Measurements from ENCODE around the gene SLC43A2.
"Not testable (repeated sequence)": the region's sequence is repeated elsewhere in the genome, so short reads cannot be mapped to it uniquely, and the experiment has no call there.

Gene SLC43A2

GRCh38 chr17:1627982-1628855, at the start of gene SLC43A2:
TSS of gene SLC43A2 (minus strand) at chr17:1628834. CDS start at chr17:1627874, 960 bp downstream.
- peak; percentile 78 for DNase-seq

GRCh38 chr17:1676401-1676800, 47.8 kb upstream of the SLC43A2 start:
- DNase-seq, result no peak

- peak; percentile 26 for DNase-seq
Measured at GRCh38 chr17:1673041-1673785, 44.6 kb upstream of the SLC43A2 start.

GRCh38 chr17:1663934-1664333, 35.3 kb upstream of the SLC43A2 start:
- not testable (repeated sequence) for DNase-seq

- DNase-seq, result no peak
Measured at GRCh38 chr17:1661045-1661444, 32.4 kb upstream of the SLC43A2 start.

- no peak for DNase-seq
Measured at GRCh38 chr17:1658100-1658499, 29.5 kb upstream of the SLC43A2 start.

GRCh38 chr17:1653735-1654134, 25.1 kb upstream of the SLC43A2 start:
- no peak for DNase-seq

GRCh38 chr17:1652794-1653193, 24.2 kb upstream of the SLC43A2 start:
- DNase-seq, result not testable (repeated sequence)

GRCh38 chr17:1651559-1651844, 22.9 kb upstream of the SLC43A2 start:
- DNase-seq, result no peak

- DNase-seq, result no peak
Measured at GRCh38 chr17:1650731-1651558, 22.3 kb upstream of the SLC43A2 start.

- DNase-seq, result no peak
Measured at GRCh38 chr17:1649844-1650501, 21.3 kb upstream of the SLC43A2 start, which contains the start of gene RILP. TSS of gene RILP (minus strand) at chr17:1649866. CDS start at chr17:1649804, 62 bp downstream.

GRCh38 chr17:1648963-1649843, 20.6 kb upstream of the SLC43A2 start:
- DNase-seq, result peak; percentile 93

- DNase-seq, result no peak
Measured at GRCh38 chr17:1648173-1648962, 19.7 kb upstream of the SLC43A2 start.

- no peak for DNase-seq
Measured at GRCh38 chr17:1647802-1648171, 19.2 kb upstream of the SLC43A2 start.

- no peak for DNase-seq
Measured at GRCh38 chr17:1646199-1646875, 17.7 kb upstream of the SLC43A2 start.

- no peak for DNase-seq
Measured at GRCh38 chr17:1645207-1646171, 16.9 kb upstream of the SLC43A2 start, which contains the start of gene SCARF1. TSS of gene SCARF1 (minus strand) at chr17:1645732. CDS start at chr17:1645697, 35 bp downstream.

- peak; percentile 41 for DNase-seq
Measured at GRCh38 chr17:1644493-1645206, 16.0 kb upstream of the SLC43A2 start.

- DNase-seq, result no peak
Measured at GRCh38 chr17:1643999-1644492, 15.4 kb upstream of the SLC43A2 start.

All from stimulated activated CD4-positive, alpha-beta T cell treated with anti-CD3 and anti-CD28 coated beads, Interleukin-4, amount 100 ng/mL, for 24 hours (primary cell).